Coronary artery (tissue), 2 donors: ENCODE measurements around the gene STK35.

Experiments
- DNase-seq: peaks from one replicate; pipeline ENCODE4 v3.0.0-alpha.2; 2017; ENCODE audit warnings: low spot score
- H3K27ac ChIP-seq, 2 donors: fragments of 200-600 bp; sonication (generic); one replicate each; pipeline ENCODE4 v1.5.1; 2016 to 2019
- H3K4me3 ChIP-seq: fragments of 200-600 bp; sonication (generic); 2 replicates; pipeline ENCODE4 v1.5.1; 2016; ENCODE audit warnings: mild to moderate bottlenecking, moderate library complexity
- CTCF ChIP-seq: fragments of 200-600 bp; sonication (generic); IDR thresholded peaks from one replicate; pipeline ENCODE4 v1.5.1; 2019; ENCODE audit warnings: antibody characterized with exemption

Gene STK35

GRCh38 chr20:2133318-2134183 lies 31.9 kb downstream of the STK35 start:
- no peak overlapping the region for H3K4me3 ChIP-seq
- peak overlapping the region; percentile 20 to 68 for H3K27ac ChIP-seq
- no peak for TF ChIP-seq CTCF
- DNase-seq, result no peak

- no peak for TF ChIP-seq CTCF
These were observed 33.4 kb downstream of the STK35 start for GRCh38 chr20:2135013-2135412.

GRCh38 chr20:2136275-2136674 lies 34.6 kb downstream of the STK35 start:
- Histone ChIP-seq H3K27ac (no peak overlapping the region), H3K4me3 (no peak overlapping the region)
- DNase-seq, result no peak
- no peak for TF ChIP-seq CTCF

More at GRCh38 chr20:2135013-2135412, 33.4 kb downstream of the STK35 start:
- H3K27ac ChIP-seq, result peak overlapping the region in 1 of 2 donors; percentile 8
- no peak overlapping the region for H3K4me3 ChIP-seq
- DNase-seq, result no peak

DNA sequence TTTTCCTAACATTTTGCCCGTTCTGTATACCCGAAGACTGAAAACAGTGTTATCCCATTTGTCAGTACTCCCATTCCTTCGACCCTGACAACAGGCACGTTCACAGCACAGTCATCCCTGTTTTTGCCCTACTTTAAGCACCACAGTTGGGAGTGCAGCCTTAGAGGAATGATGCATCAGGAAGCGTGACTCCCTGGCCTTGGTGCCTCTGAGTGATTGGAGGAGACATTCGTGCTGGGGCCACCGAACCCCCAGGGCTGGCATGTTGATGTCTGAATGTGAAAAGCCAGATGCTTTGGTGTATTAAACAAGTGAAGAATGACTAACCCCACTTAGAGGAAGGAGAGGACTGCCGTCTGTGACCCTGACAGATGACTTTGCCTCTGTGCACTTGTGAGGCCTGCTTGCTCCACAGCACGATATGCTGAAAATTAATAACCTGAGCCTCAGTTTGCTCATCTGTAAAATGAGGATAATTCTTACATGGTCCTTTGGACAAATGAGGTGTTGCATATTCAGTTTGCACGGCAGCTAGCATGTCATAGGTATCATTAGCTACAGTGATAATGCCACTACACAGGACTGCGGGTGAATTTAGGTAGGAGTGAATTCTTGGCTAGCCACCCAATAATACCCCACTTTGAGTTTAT lies 36.0 kb downstream of the STK35 start:
- H3K27ac ChIP-seq, result no peak overlapping the region
- no peak for DNase-seq
- H3K4me3 ChIP-seq, result no peak overlapping the region
- no peak for TF ChIP-seq CTCF

DNA sequence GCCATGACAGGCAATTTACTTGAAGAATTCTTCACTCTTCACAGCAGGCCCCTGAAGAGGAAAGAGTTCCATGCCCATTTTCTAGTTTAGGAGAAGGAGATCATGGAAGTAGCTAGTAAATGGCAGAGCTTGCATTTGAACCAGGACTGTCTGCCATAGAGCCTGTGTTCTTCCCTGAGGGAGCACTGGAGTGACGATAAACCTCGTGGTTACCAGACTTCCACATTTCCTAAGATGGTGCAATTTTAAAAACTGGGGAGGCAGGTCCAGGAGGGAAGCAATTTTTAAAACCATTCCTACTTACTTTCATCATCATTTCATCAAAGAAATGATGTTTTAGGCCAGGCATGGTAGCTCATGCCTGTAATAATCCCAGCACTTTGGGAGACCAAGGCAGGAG lies 36.8 kb downstream of the STK35 start:
- Histone ChIP-seq H3K4me3 (no peak overlapping the region), H3K27ac (no peak overlapping the region)
- no peak for TF ChIP-seq CTCF
- DNase-seq, result no peak

GRCh38 chr20:2139250-2139649 lies 37.6 kb downstream of the STK35 start:
- no peak for DNase-seq
- Histone ChIP-seq H3K27ac (no peak overlapping the region), H3K4me3 (no peak overlapping the region)
- no peak for TF ChIP-seq CTCF

GRCh38 chr20:2139736-2140135 lies 38.1 kb downstream of the STK35 start:
- Histone ChIP-seq H3K4me3 (no peak overlapping the region), H3K27ac (no peak overlapping the region)
- no peak for TF ChIP-seq CTCF
- no peak for DNase-seq
